Amniotic stem cell (primary cell): ENCODE measurements around the gene AP4S1.
"Not testable (repeated sequence)": the region's sequence is repeated elsewhere in the genome, so short reads cannot be mapped to it uniquely, and the experiment has no call there.

Experiments
- DNase-seq: peaks from one replicate; lab custom pipeline; 2025; lab: John Stamatoyannopoulos, UW

The AP4S1 gene

DNA sequence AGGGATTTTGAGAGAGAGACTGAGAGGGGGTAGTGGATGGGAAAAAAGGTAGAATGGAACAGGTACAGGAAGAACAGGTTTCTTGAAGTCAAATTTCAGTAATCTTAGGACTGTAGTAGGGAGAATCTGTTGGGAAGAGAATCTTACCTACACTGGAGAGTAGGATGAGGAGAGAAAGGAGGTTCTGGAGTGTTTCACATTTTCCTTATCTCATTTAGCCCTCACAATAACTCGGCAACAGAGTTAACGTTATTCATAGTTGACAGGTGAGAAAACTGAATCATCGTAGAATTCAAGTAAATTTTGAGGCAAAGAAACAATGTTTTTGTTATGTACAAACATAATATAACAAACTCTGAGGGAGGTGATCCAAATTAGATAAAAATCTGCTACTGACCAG is 17.9 kb downstream of the AP4S1 start:
- no peak for DNase-seq

DNA sequence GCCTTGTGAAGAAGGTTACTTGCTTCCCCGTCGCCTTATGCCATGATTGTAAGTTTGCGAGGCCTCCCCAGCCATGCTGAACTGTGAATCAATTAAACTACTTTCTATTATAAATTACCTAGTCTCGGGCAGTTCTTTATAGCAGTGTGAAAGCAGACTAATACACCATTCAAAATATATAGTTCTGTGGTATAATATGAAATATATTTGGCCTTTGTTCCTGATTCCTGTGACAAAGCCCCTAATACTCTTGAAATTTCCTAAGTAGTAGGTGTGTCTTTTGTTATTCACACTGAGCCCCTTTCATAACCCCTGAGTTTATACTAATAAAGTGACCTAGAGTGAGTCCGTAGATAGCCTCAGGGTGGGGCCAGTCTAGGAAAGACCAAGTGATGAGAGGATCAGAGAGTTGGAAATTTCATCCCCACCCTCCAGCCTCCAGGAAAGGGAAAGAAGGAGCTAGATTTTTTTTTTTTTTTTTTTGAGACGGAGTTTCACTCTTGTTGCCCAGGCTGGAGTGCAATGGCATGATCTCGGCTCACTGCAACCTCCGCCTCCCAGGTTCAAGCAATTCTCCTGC is 20.1 kb downstream of the AP4S1 start:
- no peak for DNase-seq

DNA sequence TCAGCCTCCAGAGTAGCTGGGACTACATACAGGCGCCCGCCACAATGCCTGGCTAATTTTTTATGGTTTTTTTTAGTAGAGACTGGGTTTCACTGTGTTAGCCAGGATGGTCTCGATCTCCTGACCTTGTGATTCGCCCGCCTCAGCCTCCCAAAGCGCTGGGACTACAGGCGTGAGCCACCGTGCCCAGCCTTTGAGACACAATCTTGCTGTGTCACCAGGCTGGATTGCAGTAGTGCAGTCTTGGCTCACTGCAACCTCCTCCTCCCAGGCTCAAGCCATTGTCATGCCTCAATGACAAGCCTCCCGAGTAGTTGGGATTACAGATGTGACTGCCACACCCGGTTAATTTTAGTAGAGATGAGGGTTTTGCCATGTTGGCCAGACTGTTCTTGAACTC is 22.1 kb downstream of the AP4S1 start:
- DNase-seq: no peak

DNA sequence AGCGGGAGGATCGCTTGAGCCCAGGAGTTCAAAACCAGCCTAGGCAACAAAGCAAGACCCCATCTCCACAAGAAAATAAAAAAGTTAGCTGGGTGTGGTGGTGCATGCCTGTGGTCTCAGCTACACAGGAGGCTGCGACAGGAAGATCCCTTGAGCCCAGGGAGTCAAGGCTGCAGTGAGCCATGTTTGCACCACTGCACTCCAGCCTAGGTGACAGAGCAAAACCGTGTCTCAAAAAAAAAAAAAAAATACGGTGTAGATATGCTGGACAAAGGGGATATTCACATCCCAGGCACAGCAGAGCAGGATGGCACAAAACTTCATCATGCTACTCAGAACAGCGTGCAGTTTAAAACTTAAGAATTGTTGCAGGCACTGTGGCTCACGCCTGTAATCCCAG is 25.6 kb downstream of the AP4S1 start:
- no peak for DNase-seq

DNA sequence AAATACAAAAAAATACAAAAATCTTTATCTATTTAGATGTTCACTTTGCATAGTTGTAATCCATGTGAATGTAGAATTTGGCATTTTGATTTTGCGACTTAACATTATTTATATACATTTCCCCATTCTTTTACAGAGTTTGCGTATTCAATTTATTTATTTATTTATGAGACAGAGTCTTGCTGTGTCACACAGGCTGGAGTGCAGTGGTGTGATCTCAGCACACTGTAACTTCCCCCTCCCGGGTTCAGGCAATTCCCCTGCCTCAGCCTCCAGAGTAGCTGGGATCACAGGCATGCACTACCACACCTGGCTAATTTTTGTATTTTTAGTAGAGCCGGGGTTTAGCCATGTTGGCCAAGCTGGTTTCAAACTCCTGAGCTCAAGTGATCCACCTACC is 26.1 kb downstream of the AP4S1 start:
- no peak for DNase-seq

DNA sequence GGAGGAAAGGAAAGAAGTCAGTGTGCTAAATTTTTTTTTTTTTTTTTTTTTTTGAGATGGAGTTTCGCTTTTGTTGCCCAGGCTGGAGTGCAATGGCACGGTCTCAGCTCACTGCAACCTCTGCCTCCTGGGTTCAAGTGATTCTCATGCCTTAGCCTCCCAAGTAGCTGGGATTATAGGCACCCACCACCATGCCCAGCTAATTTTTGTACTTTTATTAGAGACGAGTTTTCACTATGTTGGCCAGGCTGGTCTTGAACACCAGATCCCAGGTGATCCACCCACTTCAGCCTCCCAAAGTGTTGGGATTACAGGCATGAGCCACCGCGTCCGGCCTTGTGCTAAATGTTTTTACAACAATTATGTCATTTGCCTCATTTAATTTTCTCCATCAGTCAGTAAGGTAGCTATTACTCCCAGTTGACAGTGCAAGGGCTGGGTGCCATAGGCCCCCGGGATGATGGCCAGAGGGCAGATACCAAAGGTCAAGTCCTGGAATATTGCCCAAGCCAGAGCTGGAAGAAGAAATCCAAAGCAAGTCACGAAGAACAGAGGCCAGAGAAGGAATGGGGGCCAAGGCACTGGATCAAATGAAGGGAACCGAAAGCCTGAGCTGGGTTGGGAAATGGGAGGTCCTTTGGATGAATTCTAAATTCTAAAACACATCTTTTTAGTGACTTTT is 27.6 kb downstream of the AP4S1 start:
- not testable (repeated sequence) for DNase-seq

DNA sequence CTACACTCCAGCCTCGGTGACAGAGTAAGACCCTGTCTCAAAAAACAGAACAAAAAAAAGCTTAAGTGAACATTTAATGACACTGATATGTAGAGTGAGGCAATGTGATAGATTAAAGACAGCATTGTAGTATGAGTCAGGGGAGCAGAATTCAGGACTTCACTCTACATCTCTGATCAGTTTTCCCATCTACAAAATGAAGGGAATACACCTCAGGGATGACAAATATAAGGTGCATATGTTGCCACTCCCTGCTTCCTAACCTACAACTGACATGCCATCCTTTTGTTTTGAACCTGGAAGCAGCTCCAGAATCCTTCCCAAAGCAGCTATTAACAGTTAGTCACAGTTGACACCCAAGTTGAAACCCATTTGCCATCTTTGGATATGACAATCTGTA is 31.6 kb downstream of the AP4S1 start:
- DNase-seq: no peak

DNA sequence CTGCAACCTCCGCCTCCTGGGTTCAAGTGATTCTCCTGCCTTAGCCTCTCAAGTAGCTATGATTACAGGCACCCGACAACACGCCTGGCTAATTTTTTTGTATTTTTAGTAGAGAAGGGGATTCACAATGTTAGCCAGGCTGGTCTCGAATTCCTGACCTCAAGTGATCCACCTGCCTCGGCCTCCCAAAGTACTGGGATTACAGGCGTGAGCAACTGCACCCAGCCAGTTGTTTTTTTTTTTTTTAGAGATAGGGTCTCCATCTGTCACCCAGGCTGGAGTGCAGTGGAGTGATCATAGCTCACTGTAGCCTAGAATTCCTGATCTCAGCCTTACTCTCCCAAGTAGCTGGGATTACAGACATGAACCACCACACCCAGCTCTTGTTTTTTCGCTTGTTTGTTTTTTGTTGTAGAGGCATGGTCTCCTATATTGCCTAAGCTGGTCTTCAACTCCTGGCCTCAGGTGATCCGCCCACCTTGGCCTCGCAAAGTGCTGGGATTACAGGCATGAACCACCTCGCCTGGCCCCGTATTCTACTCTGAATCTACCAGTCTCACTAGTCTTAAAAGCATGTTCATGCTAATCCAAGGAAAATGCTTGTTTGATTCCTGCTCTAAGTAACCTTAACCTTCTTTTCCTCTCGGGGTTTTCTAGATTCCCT is 32.4 kb downstream of the AP4S1 start:
- DNase-seq: no peak

DNA sequence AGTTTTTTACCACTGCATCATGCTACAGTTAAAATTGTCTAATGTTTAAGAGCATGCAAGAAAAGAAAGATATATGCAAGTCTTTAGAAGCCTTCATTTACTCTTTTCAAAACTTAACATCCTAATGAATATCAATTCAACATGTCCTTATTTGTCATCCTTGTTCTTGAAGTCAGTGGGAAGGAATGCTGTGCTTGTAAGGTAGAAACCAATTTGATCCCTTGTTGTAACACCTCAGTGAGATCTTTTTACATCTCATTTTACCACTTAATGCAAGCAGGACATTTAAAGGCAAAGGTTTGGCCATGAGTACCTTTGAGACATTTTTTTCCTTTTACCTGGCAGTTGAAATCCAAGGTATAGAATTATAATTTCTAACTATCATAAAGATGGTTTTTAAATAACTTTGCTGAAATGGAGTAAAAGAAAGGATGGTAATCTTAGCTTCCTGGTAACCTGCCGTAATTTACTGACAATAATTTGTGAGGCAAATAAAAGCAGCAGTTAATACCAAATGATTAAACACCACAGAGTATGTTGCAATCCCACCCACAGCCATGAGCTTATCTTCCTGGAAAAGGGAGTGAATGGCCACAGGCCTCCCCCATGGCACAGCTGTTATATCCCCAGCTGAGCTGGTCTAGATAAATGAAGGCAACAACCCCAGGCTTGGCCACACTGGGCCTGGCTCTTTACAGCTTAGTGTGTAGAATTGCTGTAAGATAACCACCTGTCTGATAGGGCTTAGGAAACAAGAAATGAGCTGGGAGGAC is 33.9 kb downstream of the AP4S1 start:
- no peak for DNase-seq

DNA sequence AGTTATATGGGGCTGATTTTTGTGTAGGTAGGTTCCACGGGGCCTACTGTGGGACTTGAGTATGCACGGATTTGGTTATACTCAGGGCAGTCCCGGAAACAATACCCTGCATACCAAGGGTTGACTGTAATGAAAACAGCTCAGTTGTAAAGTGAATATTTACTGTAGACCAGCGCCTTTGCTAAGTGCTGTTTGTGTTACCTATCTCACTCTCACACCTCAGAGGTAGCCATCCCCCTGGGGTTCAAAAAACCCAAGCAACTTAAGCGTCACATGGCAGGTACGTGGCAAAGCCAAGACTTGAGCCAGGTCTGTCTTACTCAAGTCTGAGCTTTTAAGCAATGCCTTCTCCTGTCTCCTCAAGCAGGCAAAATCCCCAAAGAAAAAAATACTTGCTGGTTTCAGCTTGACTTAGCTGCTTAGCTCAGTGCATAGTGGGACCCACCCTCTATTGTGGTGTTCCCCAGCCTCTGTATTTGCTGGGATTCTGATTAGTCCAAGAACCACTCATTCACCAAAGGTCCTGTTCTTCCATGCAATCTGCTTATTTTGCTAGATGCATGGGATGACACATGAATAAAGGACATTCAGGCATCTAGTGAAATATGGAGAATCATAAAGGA is 34.9 kb downstream of the AP4S1 start:
- DNase-seq: no peak

DNA sequence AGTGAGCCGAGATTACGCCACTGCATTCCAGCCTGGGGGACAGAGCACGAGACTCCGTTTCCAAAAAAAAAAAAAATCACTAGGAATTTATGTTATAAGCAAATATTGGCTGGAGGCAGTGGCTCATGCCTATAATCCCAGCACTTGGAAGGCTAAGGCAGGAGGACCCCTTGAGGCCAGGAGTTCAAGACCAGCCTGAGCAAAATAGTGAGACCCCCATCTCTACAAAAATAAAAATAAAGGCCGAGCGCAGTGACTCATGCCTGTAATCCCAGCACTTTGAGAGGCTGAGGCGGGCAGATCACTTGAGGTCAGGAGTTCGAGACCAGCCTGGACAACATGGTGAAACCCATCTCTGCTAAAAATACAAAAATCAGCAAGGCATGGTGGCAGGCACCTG is 37.5 kb downstream of the AP4S1 start:
- not testable (repeated sequence) for DNase-seq

DNA sequence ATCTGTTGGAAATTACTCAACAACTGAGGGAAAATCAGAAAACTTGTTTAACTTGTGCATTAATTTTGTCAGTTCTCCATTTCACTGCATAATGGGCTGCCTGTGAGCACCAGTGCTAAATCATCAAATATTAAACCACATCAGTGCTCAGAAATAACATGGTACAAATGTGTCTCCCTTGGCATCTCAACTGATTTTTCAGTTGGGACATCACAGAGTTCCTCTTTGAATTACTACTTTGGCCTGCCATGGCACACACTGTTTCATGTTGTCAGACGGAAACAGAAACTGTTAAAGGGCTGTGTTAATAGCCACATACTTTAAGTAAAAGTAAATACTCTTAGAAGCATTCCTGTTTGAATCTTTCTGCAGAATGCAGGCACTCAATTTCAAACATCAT is 42.8 kb downstream of the AP4S1 start:
- DNase-seq: no peak

DNA sequence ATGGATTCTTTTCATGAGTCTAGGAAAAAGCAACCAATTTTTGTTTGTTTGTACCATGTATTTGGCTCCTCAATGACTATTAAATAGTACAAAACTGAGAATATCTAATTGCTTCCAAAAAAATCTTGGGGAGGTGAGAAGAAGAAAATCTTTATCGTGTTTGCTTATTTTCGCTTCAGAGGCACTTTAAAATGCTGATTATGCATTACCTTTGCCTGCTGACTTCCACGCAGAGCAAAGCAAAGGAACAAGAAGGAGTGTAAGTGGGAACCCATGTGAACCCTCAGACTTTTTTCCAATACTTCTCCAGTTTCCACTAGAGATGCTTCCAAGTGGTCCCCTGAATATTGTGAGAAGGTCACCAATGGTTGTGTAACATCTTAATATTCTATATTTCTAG is 43.9 kb downstream of the AP4S1 start:
- DNase-seq: no peak

DNA sequence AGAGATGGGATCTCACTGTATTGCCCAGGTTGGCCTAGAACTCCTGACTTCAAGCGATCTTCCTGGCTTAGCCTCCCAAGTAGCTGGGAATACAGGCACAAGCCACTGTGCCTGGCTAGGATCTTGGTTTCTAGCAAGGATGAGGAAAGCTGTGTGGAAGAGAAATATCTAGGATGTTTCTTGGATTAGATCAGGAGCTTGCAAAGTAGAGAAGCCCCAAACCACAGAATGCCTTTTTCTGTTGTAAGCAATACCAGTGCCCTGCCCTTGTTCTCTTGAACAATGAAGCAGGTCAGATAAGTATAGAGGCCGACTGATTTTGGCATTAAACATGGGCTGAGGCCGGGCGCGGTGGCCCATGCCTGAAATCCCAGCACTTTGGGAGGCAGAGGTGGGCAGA is 45.0 kb downstream of the AP4S1 start:
- DNase-seq: peak; percentile 74

DNA sequence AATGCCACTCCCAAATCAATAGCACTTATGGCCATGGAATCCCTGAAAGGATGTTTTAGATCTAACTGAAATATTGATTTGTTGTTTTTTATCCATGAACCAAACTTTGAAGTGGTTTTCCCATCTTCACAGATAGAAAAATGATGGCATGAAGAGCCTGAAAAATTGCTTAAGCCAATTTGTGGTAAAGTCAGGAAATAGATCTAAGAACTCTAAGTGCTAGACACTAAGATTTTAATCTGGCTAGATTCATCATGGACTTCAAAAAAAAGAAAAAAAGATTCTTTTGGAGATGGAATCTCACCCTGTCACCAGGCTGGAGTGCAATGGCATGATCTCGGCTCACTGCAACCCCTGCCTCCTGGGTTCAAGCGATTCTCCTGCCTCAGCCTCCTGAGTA is 45.7 kb downstream of the AP4S1 start:
- no peak for DNase-seq

DNA sequence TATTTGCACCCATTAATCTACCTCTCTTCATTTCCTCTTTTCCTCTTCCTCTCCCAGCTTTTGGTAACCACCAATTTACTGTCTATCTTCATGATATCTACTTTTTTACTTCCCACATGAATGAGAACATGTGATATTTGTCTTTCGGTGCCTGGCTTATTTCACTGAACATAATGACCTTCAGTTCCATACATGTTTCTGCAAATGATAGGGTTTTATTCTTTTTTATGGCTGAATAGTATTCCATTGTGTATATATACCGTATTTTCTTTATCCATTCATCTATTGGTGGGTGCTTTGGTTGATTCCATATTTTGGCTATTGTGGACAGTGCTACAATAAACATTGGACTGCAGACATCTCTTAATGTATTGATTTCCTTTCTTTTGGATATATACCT is 49.7 kb downstream of the AP4S1 start:
- DNase-seq: no peak

DNA sequence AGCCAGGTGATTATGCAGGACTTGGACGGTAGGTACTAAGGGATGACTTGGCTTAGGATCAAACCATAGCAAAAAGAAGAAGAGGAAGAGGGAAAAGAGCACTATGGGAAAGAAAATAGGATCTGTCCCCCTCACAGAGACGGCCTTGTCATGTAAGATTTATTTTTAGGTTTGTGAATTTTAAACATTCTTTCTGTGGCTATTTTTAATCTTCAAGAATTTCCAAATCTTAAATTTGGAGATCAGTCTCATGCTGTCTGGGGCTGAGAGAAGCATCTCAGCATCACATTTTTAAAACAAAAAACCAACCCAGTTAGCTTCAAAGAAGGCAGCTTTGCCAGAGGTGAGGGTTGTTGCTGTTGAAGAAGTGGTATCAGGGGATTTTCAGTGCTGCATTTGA is 53.3 kb downstream of the AP4S1 start:
- DNase-seq: no peak

DNA sequence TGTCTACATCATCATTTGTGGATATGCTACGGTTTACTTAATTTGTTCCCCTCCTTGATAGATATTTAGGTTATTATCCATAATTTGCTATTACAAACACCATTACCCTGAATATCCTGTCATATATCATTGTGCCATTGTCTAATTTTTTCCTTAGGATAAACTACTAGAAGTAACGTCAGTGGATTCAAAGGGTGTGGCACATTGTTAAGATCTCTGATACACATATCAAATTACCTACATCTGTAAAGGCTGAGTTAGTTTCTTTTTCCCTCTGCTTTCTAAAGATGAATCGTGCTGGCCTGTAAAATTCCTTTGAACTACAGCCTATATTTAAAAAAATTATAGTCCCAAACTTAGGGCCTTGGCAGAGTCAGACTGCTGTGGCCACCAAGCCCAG is 54.6 kb downstream of the AP4S1 start:
- no peak for DNase-seq

DNA sequence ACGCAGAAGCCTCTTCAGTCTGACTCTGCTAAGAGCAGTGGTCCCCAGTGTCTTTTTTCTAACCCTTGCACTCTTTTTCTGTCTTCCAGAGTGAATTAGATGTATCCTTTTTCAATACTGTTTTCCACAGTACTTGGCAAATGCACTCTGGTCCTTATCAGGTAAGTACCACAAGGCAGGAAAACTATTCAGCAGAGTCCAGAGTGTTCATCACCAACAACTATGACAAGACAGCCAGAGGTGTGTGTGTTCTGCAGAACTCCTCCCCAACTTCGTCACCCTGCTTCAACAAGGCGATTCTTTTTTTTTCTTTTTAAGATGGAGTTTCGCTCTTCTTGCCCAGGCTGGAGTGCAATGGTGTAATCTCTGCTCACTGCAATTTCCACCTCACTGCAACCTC is 55.0 kb downstream of the AP4S1 start:
- no peak for DNase-seq

DNA sequence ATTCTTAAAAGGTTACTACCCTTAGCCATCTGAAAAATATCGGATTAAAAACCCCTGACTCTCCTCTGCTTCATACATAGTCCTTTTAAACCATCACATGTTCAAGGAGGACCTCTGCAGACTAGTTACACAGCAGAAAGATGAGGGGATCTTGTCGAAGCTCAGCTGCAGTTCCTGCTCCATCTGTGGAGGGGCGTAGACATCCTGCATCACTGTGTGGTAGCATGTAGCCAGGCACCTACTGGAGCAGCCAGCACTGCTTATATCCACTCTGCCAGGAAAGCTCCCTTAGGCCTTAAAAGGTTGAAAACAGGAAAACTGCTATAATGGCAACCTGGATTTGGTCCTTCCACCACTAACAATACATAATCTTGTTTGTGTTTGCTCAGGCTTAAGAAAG is 58.3 kb downstream of the AP4S1 start:
- DNase-seq: no peak

DNA sequence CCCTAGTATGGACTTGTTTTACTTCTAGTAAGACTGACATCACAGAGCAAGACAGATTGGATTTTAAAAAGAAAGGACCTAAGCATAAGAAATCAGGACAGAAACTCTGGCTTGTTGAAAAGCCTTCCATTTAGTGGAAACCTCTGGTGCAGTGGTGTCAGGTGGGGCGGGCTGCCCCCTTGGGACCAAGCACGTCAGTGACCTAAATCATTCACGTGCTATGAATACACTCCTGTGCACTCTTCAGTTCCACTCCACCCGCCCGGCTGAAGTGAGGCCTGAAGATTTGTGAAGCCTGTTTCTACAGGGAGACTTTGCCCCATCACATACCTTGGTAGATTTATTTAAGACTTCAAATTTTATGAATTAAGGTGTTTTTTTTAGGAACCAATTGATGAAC is 58.9 kb downstream of the AP4S1 start:
- no peak for DNase-seq

DNA sequence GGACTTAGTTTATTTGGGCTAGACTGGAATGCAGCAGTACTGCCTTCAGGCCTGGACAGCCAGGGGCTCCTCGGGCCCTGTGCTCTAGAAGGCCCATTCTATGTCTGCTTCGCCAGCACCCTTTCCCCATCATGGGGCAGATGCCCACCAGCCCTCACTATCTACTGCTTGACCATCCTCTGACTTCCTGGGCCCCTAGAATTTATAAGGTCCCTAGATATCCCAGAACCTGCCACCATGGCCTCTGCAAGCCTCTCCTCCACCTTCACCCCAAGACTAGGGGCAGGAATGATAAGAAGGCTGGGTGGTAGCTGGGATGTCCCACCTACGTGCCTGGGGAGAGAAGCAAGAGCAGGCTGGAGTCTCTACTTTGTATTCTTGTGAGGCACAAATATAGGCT is 59.6 kb downstream of the AP4S1 start:
- no peak for DNase-seq

DNA sequence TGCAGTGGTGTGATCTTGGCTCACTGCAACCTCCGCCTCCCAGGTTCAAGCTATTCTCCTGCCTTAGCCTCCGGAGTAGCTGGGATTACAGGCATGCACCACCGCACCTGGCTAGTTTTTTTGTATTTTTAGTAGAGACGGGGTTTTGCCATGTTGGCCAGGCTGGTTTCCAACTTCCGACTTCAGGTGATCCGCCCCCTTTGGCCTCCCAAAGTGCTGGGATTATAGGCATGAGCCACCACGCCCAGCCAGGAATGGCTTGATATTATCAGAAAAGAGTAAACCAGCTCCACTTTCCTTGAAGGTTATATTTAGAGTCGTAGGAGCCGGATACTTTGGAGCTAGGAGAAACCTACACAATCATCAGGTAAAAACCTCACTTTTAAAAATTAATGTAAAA is 61.0 kb downstream of the AP4S1 start:
- DNase-seq: not testable (repeated sequence)
